GM12875 (cell line): ENCODE measurements around the gene KIF21A.

ENCODE experiments used
- H3K4me3 ChIP-seq: one replicate; pipeline ENCODE4 v1.5.1; 2011; ENCODE audit warnings: low read depth, low read length, control low read depth
- CTCF ChIP-seq: IDR thresholded peaks from 2 replicates; pipeline ENCODE4 v1.5.1; 2011; ENCODE audit warnings: low read depth, mild to moderate bottlenecking, control low read depth, inconsistent platforms, low read length, moderate library complexity, borderline replicate concordance; ENCODE audit not compliant: insufficient read depth

KIF21A gene

GRCh38 chr12:39252628-39253027 is 190.3 kb downstream of the KIF21A start:
- no peak for TF ChIP-seq CTCF
- H3K4me3 ChIP-seq, result no peak overlapping the region
